ENCODE results near the gene ENTHD1.

DNA sequence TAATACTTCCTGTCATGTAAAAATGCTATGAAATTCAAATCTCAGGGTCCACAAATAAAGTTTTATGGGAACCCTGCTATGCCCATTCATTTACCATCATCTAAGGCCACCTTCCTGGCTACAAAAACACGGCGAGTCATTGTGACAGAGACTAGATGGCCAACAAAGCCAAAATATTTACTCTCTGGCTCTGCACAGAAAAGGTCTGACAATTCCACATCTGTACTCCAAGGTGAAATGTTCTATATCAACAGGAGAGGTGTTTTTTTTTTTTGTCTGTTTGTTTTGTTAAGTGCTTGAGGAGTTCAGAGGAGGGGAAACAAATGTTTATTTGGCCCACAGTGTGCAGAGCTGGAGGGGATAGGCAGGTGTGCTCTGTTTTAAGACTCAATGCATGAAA lies 48.0 kb upstream of the ENTHD1 start:
- TF ChIP-seq, protein P1, sequence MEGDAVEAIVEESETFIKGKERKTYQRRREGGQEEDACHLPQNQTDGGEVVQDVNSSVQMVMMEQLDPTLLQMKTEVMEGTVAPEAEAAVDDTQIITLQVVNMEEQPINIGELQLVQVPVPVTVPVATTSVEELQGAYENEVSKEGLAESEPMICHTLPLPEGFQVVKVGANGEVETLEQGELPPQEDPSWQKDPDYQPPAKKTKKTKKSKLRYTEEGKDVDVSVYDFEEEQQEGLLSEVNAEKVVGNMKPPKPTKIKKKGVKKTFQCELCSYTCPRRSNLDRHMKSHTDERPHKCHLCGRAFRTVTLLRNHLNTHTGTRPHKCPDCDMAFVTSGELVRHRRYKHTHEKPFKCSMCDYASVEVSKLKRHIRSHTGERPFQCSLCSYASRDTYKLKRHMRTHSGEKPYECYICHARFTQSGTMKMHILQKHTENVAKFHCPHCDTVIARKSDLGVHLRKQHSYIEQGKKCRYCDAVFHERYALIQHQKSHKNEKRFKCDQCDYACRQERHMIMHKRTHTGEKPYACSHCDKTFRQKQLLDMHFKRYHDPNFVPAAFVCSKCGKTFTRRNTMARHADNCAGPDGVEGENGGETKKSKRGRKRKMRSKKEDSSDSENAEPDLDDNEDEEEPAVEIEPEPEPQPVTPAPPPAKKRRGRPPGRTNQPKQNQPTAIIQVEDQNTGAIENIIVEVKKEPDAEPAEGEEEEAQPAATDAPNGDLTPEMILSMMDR (IDR thresholded peaks at IDR 0.05), result no peak
- TF ChIP-seq POLR2AphosphoS5 (IDR thresholded peaks at IDR 0.05) (no peak), POLR2A (IDR thresholded peaks at IDR 0.05) (no peak)

Data from suprapubic skin (tissue), 4 donors.